K562 (cell line): ENCODE data around the gene ANK3. TPM values are rescaled to one million over a fixed set of nuclear protein-coding genes. Genes with fewer than 3 reads are reported as not detected.

ENCODE experiments used
- ATAC-seq: fragments of 200-7000 bp; cut with Tn5 transposase; 3 replicates; pipeline ENCODE4 v1.9.1; 2020; ENCODE audit warnings: moderate library complexity
- BruUV-seq: library from RNA; stranded (reverse); fragments of 400-500 nt; replicated peaks from 2 replicates; lab custom pipeline; 2021; lab: Mats Ljungman, UMichigan
- CTCF ChIA-PET: fragments of 300-600 bp; formaldehyde crosslinking; extraction: SDS; loops from one replicate; lab custom pipeline; 2021; ENCODE audit warnings: low intra/inter-chr PET ratio; lab: Yijun Ruan, JAX
- POLR2A ChIA-PET: fragments of 300-600, 350-650 bp; sonication (Branson Sonifier 250); formaldehyde crosslinking; extraction: SDS; loops from one replicate; lab custom pipeline; 2021; ENCODE audit warnings: antibody characterized with exemption, inconsistent platforms; lab: Yijun Ruan, JAX
- DNase-seq, 4 experiments: peaks; one replicate each; pipeline versions ENCODE4 v3.0.0 to v3.0.0-alpha.2; 2011 to 2018; ENCODE audit warnings: low spot score in 3 of 4, mixed read lengths in 3 of 4; ENCODE audit errors: extremely low read depth in 1 of 4
- FAIRE-seq: peaks from 2 replicates; lab custom pipeline; 2011; peaks lifted over from hg19 to GRCh38; lab: Jason Lieb, UNC
- H2AFZ ChIP-seq: 2 replicates; pipeline ENCODE4 v1.6.0; 2011; ENCODE audit warnings: low read depth, low read length, control low read depth, inconsistent platforms
- H3K27ac ChIP-seq: fragments of 200-600 bp; 3 replicates; pipeline ENCODE4 v1.8.0; 2011; ENCODE audit warnings: low read depth, mild to moderate bottlenecking, control low read depth, inconsistent platforms, low read length, moderate library complexity, mixed read lengths; ENCODE audit errors: extremely low read depth
- H3K27me3 ChIP-seq, 2 experiments: fragments of 300-600 bp in 1 of 2; 2 replicates in 1 of 2; 3 replicates in 1 of 2; pipeline versions ENCODE4 v1.6.0 to v1.8.0; 2011; ENCODE audit warnings: inconsistent platforms in 2 of 2, low read length in 2 of 2, mild to moderate bottlenecking in 1 of 2, mixed read lengths in 1 of 2, moderate library complexity in 1 of 2; ENCODE audit not compliant: control insufficient read depth in 2 of 2, insufficient read depth in 2 of 2
- H3K36me3 ChIP-seq: fragments of 300-600 bp; 3 replicates; pipeline ENCODE4 v1.8.0; 2011; ENCODE audit warnings: mild to moderate bottlenecking, low read length, inconsistent platforms; ENCODE audit not compliant: control insufficient read depth, insufficient read depth
- H3K4me1 ChIP-seq, 2 experiments: fragments of 200-600 bp in 1 of 2; replicated peaks in 1 of 2; 2 replicates in 1 of 2; 3 replicates in 1 of 2; pipeline versions ENCODE4 v1.5.1 to v1.8.0; 2011; ENCODE audit warnings: inconsistent platforms in 2 of 2, low read length in 2 of 2, mild to moderate bottlenecking in 1 of 2, mixed read lengths in 1 of 2, moderate library complexity in 1 of 2; ENCODE audit not compliant: control insufficient read depth in 2 of 2, insufficient read depth in 2 of 2
- H3K4me2 ChIP-seq: 2 replicates; pipeline ENCODE4 v1.6.1; 2011; ENCODE audit warnings: low read length, control low read depth, inconsistent platforms, mixed read lengths; ENCODE audit not compliant: insufficient read depth
- H3K4me3 ChIP-seq: fragments of 200-600 bp; sonication (generic), shearing (Covaris generic); 2 replicates; pipeline ENCODE4 v1.5.1; 2016; ENCODE audit warnings: control low read depth, inconsistent platforms
- H3K79me2 ChIP-seq: fragments of 200-600 bp; 3 replicates; pipeline ENCODE4 v1.8.0; 2011; ENCODE audit warnings: low read length, inconsistent platforms; ENCODE audit not compliant: control insufficient read depth, insufficient read depth
- H3K9ac ChIP-seq, 2 experiments: 2 replicates each; pipeline versions ENCODE4 v1.6.0 to v1.6.1; 2011; ENCODE audit warnings: low read depth in 2 of 2, low read length in 2 of 2, control low read depth in 1 of 2, inconsistent platforms in 1 of 2, mild to moderate bottlenecking in 1 of 2, mixed read lengths in 1 of 2; ENCODE audit not compliant: insufficient read depth in 1 of 2
- H3K9me1 ChIP-seq: one replicate; pipeline ENCODE4 v1.6.0; 2011; ENCODE audit warnings: inconsistent platforms, mild to moderate bottlenecking, low read length, moderate library complexity; ENCODE audit not compliant: control insufficient read depth, insufficient read depth
- H3K9me3 ChIP-seq: replicated peaks from 2 replicates; pipeline ENCODE4 v1.5.1; 2011; ENCODE audit warnings: low read depth, low read length, inconsistent platforms; ENCODE audit not compliant: control insufficient read depth, insufficient read depth
- H4K20me1 ChIP-seq: replicated peaks from 2 replicates; pipeline ENCODE4 v1.6.1; 2011; ENCODE audit warnings: low read length, inconsistent platforms, mixed read lengths; ENCODE audit not compliant: control insufficient read depth, insufficient read depth
- ASH1L ChIP-seq: fragments of 450-650 bp; IDR thresholded peaks from 2 replicates; pipeline ENCODE4 v1.6.1; 2018; ENCODE audit warnings: borderline replicate concordance, mild to moderate bottlenecking, low read depth; ENCODE audit not compliant: partially characterized antibody
- BHLHE40 ChIP-seq: IDR thresholded peaks from 2 replicates; pipeline ENCODE4 v1.6.1; 2011; ENCODE audit warnings: low read length, improper control_type of control experiment
- JUNB ChIP-seq: fragments of 450-650 bp; formaldehyde crosslinking; conservative IDR thresholded peaks from 2 replicates; pipeline ENCODE4 v1.4.0; 2020; ENCODE audit warnings: mild to moderate bottlenecking
- MXI1 ChIP-seq: IDR thresholded peaks from 2 replicates; pipeline ENCODE4 v1.6.1; 2011; ENCODE audit warnings: low read depth, mild to moderate bottlenecking, improper control_type of control experiment, low read length
- RBM34 ChIP-seq: fragments of 200-400 bp; formaldehyde crosslinking; IDR thresholded peaks from 2 replicates; pipeline ENCODE4 v1.6.1; 2018; ENCODE audit warnings: low read length, borderline replicate concordance; ENCODE audit not compliant: insufficient read depth
- ZBTB11 ChIP-seq, 3 experiments: fragments of 200-800 bp in 1 of 3; fragments of 250-450 bp in 1 of 3; fragments of 450-650 bp in 1 of 3; sonication (Bioruptor Pico) in 1 of 3; sonication (Bioruptor generic) in 1 of 3; formaldehyde crosslinking in 1 of 3; IDR thresholded peaks; 2 replicates each; pipeline versions ENCODE4 v1.6.1 to v1.8.0; 2016 to 2022; ENCODE audit warnings: mild to moderate bottlenecking in 2 of 3, missing genetic modification characterization in 2 of 3, missing compliant biosample characterization in 1 of 3, moderate library complexity in 1 of 3
- WGBS: fragments of 100-300 bp; shearing (Covaris generic); methylation state at CpG from one replicate; pipeline ENCODE4 v1.1.6; 2016; ENCODE audit warnings: low coverage, mixed read lengths; ENCODE audit not compliant: insufficient coverage; ENCODE audit errors: missing lambda C conversion rate; 5-methylcytosine and 5-hydroxymethylcytosine counted together
- in situ Hi-C: fragments of 300-500 bp; cut with MboI; formaldehyde crosslinking; loops from 4 replicates; pipeline ENCODE4 v1.15.0; 2018; ENCODE audit warnings: inconsistent platforms, mixed read lengths
- intact Hi-C: fragments of 100-400 bp; cut with micrococcal nuclease; formaldehyde crosslinking; loops from 2 replicates; pipeline ENCODE4 v1.14.2; 2022
- polyA plus RNA-seq, 8 experiments: library from polyadenylated mRNA; depleted of rRNA in 4 of 8; stranded (reverse) in 5 of 8; unstranded in 3 of 8; fragments of >200 nt; fragmentation: Nextera tagmentation in 2 of 8; fragmentation: Illumina TruSeq in 1 of 8; extraction: Ambion mirVana in 2 of 8; extraction: Trizol in 1 of 8; gene quantifications; 2 replicates each; pipeline versions ENCODE4 v1.2.1 to v1.2.3, GENCODE V29; 2011 to 2014; ENCODE audit warnings: inconsistent platforms in 1 of 8, missing spikeins in 1 of 8
- total RNA-seq, 7 experiments: library from RNA; depleted of rRNA in 6 of 7; stranded (reverse); fragments of >200 nt in 6 of 7; fragmentation: Illumina TruSeq in 2 of 7; extraction: Trizol in 2 of 7; gene quantifications; 2 replicates each; pipeline versions ENCODE4 v1.2.1 to v1.2.3, GENCODE V29; 2011 to 2021; ENCODE audit warnings: low replicate concordance in 1 of 7

ANK3 gene
- total and polyA plus RNA-seq, 9 of the 15 experiments (the other 6 are each of a cell fraction or from before 2014, with no cell fraction given) = 10.0 to 32.3 (median 17.9) TPM

- H3K4me3 ChIP-seq = no peak overlapping the region
- no peaks in the 10 kb centered on the region for H3K27me3 ChIP-seq
- H4K20me1 ChIP-seq = no peaks in the 10 kb centered on the region
- H3K36me3 ChIP-seq = no peaks in the 10 kb centered on the region
- POLR2A ChIA-PET = interaction anchor here (0.8 to 0.9 kb wide), 2 partner anchors 18 to 74 kb away, joined by 3 read pairs; no protein-coding TSS in a partner anchor
- no peak overlapping the region for H3K9ac ChIP-seq
- no peaks in the 10 kb centered on the region for H3K9me3 ChIP-seq
- in situ Hi-C loops (no loop called here), intact Hi-C loops (no loop called here)
- no peaks in the 10 kb centered on the region for H3K4me1 ChIP-seq
- ATAC-seq (no peak), DNase-seq (no peak), FAIRE-seq (no peak)
- H3K9me1 ChIP-seq = no peaks in the 10 kb centered on the region
- BruUV-seq = no TSS peak
- H3K79me2 ChIP-seq = no peaks in the 10 kb centered on the region
- TF ChIP-seq ASH1L = no peak
- no peak for TF ChIP-seq RBM34
- TF ChIP-seq MXI1 = no peak
- no peak for TF ChIP-seq ZBTB11 (CRISPR knock-in tag; IDR thresholded peaks at IDR 0.05)
- TF ChIP-seq JUNB (CRISPR knock-in tag) = no peak
- no peak for TF ChIP-seq BHLHE40
- CTCF ChIA-PET = no interaction called here
- no peak overlapping the region for H3K27ac ChIP-seq
- 13% methylated on average over 1 of the region's 1 CpG for WGBS
- no peak overlapping the region for H3K4me2 ChIP-seq
- no peak overlapping the region for H2AFZ ChIP-seq
These were observed 21.8 kb downstream of the ANK3 start for GRCh38 chr10:60367901-60368300.
